ENCODE data around the gene ZBTB45. TPM values are rescaled to one million over a fixed set of nuclear protein-coding genes. Genes with fewer than 3 reads are reported as not detected.
"Not testable (repeated sequence)": the region's sequence is repeated elsewhere in the genome, so short reads cannot be mapped to it uniquely, and the experiment has no call there.

The ZBTB45 gene
- polyA plus RNA-seq, 1 donor: 11.6 TPM

GRCh38 chr19:58510084-58510862 lies 9.3 kb downstream of the ZBTB45 start:
- no peak for DNase-seq

DNA sequence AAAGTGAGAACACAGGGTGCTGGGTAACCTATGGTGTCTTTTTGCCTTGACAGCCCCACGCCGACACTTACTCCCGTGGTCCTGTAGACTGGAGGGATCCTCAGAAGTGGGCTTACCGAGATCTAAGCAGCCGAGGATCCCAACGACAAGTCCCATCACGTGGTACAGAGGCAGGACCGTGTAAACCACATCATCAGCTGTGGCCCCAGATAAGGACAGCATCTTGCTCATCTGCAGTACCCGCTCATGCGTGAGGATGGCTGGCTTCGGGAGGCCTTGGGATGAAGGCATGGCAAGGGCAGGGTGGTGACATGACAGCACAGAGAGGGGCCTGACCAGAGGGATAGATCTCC lies 9.9 kb downstream of the ZBTB45 start:
- no peak for DNase-seq

DNA sequence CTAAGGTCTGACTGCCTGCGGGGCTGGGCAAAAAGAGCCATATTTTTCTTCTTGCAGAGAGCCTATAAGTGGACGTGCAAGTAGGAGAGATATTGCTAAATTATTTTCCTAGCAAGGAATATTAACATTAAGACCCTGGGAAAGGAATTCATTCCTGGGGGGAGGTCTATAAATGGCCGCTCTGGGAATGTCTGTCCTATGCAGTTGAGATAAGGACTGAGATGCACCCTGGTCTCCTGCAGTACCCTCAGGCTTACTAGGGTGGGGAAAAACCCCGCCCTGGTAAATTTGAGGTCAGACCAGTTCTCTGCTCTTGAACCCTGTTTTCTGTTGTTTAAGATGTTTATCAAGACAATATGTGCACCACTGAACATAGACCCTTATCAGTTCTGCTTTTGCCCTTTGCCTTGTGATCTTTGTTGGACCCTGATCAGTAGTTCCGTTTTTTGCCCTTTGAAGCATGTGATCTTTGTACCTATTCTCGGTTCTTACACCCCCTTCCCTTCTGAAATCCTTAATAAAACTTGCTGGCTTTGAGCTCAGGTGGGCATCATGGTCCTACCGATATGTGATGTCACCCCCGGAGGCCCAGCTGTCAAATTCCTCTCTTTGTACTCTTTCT lies 11.9 kb downstream of the ZBTB45 start:
- not testable (repeated sequence) for DNase-seq

DNA sequence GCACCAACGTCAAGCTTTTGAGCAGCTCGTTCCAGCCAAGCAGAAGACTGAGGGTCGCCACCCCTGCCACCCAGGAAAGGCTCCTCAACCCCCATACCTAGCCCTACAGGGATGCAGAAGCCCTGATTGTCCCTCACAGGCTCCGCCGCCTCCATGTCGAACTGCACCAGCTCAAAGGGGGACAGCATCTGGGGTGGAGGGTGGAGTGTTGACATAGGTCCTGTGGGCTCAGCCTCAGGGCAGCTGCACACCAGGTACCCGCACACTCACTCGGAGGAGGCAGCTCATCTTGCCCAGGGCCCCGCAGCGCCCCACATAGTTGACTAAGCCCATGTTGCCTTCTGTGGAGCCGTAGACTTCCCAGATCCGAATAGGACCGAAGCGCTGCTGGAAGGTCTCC lies 19.4 kb downstream of the ZBTB45 start:
- no peak for DNase-seq

GRCh38 chr19:58499021-58499927 lies 20.3 kb downstream of the ZBTB45 start:
- DNase-seq: peak; percentile 94

DNA sequence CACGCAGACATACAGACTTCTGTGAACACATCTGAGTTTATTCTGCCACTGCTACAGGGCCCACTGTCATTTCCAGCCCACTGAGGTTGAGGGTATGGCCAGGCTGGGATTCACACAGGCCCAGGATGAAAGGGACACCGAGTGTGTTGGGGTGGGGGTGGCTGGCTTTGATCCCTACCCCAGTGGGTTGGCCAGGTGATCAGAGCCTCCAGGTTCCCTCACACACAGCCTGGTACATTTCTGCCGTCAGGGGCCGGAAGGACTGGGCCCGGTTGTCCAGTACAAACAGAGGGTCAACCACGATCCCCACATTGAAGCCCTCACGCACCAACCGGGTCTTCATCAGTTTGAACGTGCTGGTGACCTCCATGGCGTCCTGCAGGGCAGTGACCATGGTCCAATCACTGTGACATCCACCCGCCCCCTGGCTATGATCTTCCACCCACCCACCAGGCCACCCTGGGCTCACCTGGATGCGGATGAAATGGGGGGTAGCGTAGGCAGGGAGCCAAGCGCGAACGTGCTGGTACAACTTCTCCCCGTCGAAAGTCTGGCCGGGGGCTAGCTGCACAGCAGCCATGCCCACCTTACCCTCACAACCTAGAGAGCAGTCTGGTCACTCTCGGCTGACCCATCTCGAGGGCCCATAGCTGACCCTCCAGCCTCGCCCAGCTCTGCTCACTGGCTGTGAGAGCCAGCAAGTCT lies 21.1 kb downstream of the ZBTB45 start:
- DNase-seq: no peak

DNA sequence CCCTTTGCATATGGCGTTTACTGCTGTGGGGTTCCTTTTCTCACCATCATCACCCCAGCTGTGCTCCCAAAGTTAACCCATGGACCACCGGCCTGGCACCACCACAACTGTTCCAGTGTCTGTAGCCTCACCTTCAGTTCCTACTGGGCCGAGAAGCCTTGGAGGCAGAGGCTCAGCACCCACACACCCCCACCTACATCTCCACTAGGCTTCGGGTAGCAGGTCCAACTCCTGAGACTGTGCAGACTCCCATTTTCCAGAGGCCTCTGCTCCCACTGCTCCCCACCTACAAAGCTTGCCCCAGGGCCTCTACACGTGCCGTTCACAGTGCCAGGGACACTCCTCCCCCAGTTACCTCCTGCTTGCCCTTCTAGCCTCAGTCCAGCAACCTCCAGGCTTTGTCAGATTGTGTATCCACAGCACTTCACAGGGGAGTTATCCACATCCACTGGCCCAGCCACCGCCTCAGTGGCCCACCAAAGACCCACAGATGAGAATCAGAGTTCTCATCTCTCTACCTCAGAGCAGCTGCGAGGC lies 21.9 kb downstream of the ZBTB45 start:
- DNase-seq: no peak

- DNase-seq: no peak
Measured at GRCh38 chr19:58492265-58492664, 27.3 kb downstream of the ZBTB45 start.

DNA sequence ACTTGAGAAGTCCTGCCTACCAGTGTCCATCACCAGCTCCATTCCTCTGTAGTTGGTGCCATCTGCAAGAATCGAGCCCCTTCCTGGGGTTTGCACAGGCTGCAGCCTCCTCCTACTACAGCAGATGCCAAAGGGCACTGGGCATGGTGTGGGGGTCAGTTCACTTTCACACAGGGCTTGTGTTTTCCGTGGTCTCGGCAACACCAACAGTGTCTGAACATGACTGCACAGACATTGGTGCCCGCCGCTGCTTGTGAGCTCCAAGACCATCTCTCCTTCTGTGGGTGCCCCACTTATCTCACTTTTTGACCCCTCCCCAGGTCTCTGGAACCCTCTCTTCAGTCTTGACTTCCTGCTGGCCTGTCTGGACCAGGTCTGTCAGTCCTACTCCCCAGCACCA lies 28.2 kb downstream of the ZBTB45 start:
- DNase-seq: no peak

- not testable (repeated sequence) for DNase-seq
Measured at GRCh38 chr19:58484349-58484748, 35.3 kb downstream of the ZBTB45 start.

- no peak for DNase-seq
Measured at GRCh38 chr19:58483776-58484175, 35.8 kb downstream of the ZBTB45 start.

- no peak for DNase-seq
Measured at GRCh38 chr19:58482372-58482771, 37.2 kb downstream of the ZBTB45 start.

DNA sequence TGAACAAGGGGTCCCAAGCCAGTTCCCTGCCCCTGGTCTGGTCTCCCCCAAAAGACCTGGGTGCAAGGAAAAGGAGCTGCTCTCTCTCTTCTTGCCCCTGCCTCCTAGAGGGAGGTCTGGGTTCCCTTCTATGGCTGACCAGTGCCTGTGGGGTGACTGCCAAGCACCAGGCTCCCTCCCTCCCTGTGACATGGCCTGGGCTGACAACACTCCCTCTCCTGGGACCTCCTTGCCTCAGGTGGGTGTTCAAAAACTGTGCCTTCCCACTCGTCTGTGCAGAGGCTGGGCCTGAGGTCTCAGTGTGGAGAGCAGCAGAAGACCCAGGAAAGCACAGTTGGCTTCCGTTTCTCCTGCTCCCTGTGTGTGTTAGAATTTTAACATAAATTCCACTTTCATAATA lies 38.8 kb downstream of the ZBTB45 start:
- DNase-seq: no peak

- DNase-seq: no peak
Measured at GRCh38 chr19:58480481-58480830, 39.2 kb downstream of the ZBTB45 start.

DNA sequence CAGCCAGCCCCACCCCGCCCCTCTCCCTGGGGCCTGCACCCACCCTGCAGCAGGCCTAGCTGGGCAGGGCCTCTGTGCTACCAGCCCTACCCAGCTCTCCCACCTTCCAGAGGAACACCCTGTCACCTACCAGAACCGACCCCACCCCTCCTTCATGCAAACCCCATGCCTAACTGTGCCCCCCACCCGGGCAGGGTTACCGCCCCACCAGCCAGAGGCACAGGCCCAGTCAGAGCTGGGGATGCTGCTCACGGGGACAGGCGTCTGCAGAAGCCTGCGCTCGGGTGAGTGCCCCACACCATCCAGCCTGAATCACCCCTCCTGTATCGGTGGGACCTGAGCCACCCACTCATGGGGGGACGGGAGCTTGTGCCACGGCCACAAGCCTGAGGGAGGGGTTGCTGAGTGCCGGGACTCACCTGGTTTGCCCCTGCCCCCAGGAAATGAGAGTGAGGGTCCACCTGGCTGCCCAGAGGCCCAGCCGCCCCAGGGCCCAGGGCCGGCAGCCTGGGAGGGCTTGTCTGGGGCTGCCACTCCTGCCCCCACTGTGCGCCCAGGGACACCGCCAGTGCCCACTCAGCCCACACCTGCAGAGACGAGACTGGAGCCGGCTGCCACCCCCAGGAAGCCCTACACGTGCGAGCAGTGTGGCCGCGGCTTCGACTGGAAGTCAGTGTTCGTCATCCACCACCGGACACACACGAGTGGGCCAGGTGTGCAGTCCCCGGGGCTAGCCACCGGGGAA lies 39.7 kb downstream of the ZBTB45 start:
- DNase-seq: no peak

DNA sequence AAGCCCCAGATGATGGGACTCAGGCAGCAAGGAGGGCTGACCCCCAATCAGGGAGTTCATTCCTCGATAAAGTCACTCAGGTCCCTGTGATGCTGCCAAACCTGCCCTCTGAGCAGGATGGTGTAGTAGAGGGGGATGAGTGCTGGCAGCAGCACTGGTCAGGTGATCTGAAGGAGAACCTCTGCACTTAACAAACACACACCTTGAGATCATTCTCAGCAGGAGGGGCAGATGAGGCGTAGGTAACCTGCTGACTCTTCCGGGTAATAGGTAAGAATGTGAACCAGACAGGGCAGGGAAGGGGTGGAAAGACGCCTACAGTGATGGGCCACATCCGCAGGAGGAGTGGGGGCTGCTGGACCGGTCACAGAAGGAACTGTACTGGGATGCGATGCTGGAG lies 40.3 kb downstream of the ZBTB45 start:
- DNase-seq: no peak

DNA sequence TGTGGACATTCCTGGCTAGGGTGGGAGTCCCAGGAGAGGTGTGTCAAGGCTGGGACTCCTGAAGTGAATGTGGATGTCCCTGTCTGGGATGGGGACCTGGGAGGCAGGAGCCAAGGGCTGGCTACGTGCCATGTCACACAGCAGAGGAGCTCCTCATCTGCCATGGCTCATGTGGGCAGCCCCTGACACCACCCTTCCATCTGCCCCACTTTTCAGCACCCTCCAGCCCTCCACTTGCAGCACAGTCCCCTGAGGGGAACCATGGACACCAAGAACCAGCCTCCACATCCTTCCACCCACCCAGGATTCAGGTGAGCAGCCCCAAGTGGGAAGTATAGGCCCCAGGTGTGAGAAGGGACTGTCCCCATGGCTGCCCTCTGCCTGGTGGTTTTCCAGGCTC lies 41.7 kb downstream of the ZBTB45 start:
- no peak for DNase-seq

- no peak for DNase-seq
Measured at GRCh38 chr19:58477130-58477529, 42.5 kb downstream of the ZBTB45 start.

GRCh38 chr19:58476498-58477015 lies 43.1 kb downstream of the ZBTB45 start:
- peak; percentile 32 for DNase-seq

DNA sequence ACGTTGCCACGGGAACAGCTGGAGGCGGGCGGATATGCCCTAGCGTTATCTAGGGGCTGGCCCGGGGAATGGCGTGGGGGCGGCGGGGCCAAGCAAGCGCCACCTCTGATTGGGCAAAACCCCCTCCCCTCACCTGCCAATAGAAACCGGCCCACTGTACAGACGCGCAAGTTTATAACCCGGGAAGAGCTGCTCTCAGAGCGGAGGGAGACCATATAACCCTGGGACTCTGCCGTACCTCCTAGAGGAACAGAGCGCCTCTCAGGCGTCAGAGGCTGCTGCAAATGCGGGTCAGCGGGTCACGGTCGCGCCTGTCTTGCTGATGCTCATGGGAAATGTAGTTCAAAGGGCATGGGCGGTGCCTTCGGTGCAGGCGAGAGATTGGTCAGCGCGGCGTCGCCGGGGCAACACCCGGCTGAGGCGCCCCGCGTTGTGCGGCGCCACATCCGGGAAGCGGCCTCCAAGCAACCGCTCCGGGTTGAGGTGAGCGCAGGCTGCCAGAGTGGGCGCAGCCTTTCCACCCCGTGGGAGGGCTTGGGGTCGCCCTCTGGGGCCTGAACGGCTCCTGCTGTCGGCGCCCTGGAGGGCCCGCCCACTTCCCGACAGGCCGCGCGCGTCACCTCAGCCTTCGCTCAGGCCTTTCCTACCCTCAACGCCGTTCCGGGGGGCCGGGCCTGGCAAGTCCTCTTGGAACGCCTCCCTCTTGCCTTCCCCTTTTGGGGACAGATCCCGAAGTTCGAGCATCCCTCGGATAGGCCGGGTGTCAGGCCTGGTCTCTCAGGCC lies 43.7 kb downstream of the ZBTB45 start, which contains the start of gene ZNF446:
Gene ZNF446, plus strand, starts transcription at position 639 of the 784 bp plus-strand sequence. CDS start 867 bp downstream, outside the sequence.
- peak; percentile 97 for DNase-seq
